H1 (cell line): ENCODE data around the gene IGF2BP3. TPM values are rescaled to one million over a fixed set of nuclear protein-coding genes. Genes with fewer than 3 reads are reported as not detected.

Experiments
- ASH2L ChIP-seq: fragments of 200-600, 300-600 bp; sonication (generic); IDR thresholded peaks from one replicate; pipeline ENCODE4 v1.7.1; 2017; ENCODE audit warnings: low read length
- CBX5 ChIP-seq: fragments of 300-800, 300-1000 bp; sonication (generic); IDR thresholded peaks from 2 replicates; pipeline ENCODE4 v1.7.1; 2016; ENCODE audit warnings: antibody characterized with exemption, low read length, low read depth
- CHD2 ChIP-seq: IDR thresholded peaks from 2 replicates; pipeline ENCODE4 v1.6.1; 2012; ENCODE audit warnings: low read length, improper control_type of control experiment
- EZH2 ChIP-seq: fragments of 200-600 bp; sonication (generic); IDR thresholded peaks from 2 replicates; pipeline ENCODE4 v1.7.1; 2012; ENCODE audit warnings: low read depth, mild to moderate bottlenecking, moderate library complexity, low read length, inconsistent platforms; ENCODE audit not compliant: severe bottlenecking
- KDM4A ChIP-seq: IDR thresholded peaks from one replicate; pipeline ENCODE4 v1.7.1; 2012; ENCODE audit warnings: low read depth, mild to moderate bottlenecking, moderate library complexity, low read length, inconsistent platforms; ENCODE audit not compliant: severe bottlenecking
- RAD21 ChIP-seq, 2 experiments: IDR thresholded peaks in 1 of 2; conservative IDR thresholded peaks in 1 of 2; 2 replicates each; pipeline ENCODE4 v1.6.1; 2011; ENCODE audit warnings: low read depth in 2 of 2, low read length in 2 of 2, improper control_type of control experiment in 1 of 2, inconsistent platforms in 1 of 2, mild to moderate bottlenecking in 1 of 2, moderate library complexity in 1 of 2
- RBBP5 ChIP-seq: IDR thresholded peaks from 2 replicates; pipeline ENCODE4 v1.7.1; 2012; ENCODE audit warnings: low read depth, mild to moderate bottlenecking, inconsistent platforms, low read length, moderate library complexity, borderline replicate concordance
- SAP30 ChIP-seq: fragments of 300-600 bp; sonication (generic); IDR thresholded peaks from 2 replicates; pipeline ENCODE4 v1.7.1; 2012; ENCODE audit warnings: low read length, moderate library complexity, mild to moderate bottlenecking, inconsistent platforms; ENCODE audit not compliant: insufficient read depth, insufficient replicate concordance
- SP2 ChIP-seq: IDR thresholded peaks from 2 replicates; pipeline ENCODE4 v1.6.1; 2012; ENCODE audit warnings: mild to moderate bottlenecking, low read length, inconsistent platforms
- SRF ChIP-seq: IDR thresholded peaks from 2 replicates; pipeline ENCODE4 v1.6.1; 2011; ENCODE audit warnings: mild to moderate bottlenecking, low read depth, low read length, moderate library complexity
- TAF7 ChIP-seq: optimal IDR thresholded peaks from 2 replicates; pipeline ENCODE3; 2011; ENCODE audit warnings: low read depth, mild to moderate bottlenecking, inconsistent platforms, low read length, moderate library complexity, borderline replicate concordance
- TCF12 ChIP-seq: IDR thresholded peaks from 2 replicates; pipeline ENCODE4 v1.6.1; 2011; ENCODE audit warnings: low read depth, mild to moderate bottlenecking, low read length
- TEAD4 ChIP-seq: IDR thresholded peaks from 2 replicates; pipeline ENCODE4 v1.6.1; 2012; ENCODE audit warnings: low read depth, low read length, inconsistent platforms, mixed read lengths
- YY1 ChIP-seq: IDR thresholded peaks from 2 replicates; pipeline ENCODE4 v1.6.1; 2011; ENCODE audit warnings: low read depth, mild to moderate bottlenecking, low read length
- polyA plus RNA-seq, 7 experiments: library from polyadenylated mRNA; depleted of rRNA in 3 of 7; stranded (reverse) in 5 of 7; unstranded in 2 of 7; fragments of >200 nt in 5 of 7; fragments of 200-250 nt in 2 of 7; gene quantifications; 1 replicate in 5 of 7; 2 replicates in 1 of 7; 4 replicates in 1 of 7; pipeline versions ENCODE4 v1.2.1 to v1.2.3, GENCODE V29; 2011 to 2013; ENCODE audit warnings: missing spikeins in 2 of 7, mixed read lengths in 2 of 7
- total RNA-seq: library from RNA; stranded (reverse); fragmentation: NEBNext Ultra II Directional; extraction: Animal tissue kit (Norgen Biotek cat#: 25700); gene quantifications from 2 replicates; pipeline ENCODE4 v1.2.1, GENCODE V29; 2021
- TF ChIP-seq, protein P1 (sequence below): IDR thresholded peaks from 2 replicates; pipeline ENCODE4 v1.6.1; 2011; ENCODE audit warnings: low read length, improper control_type of control experiment

IGF2BP3 gene
- total and polyA plus RNA-seq, 2 of the 8 experiments (the other 6 are each of a cell fraction or from before 2014, with no cell fraction given): 66.3 to 193 TPM

DNA sequence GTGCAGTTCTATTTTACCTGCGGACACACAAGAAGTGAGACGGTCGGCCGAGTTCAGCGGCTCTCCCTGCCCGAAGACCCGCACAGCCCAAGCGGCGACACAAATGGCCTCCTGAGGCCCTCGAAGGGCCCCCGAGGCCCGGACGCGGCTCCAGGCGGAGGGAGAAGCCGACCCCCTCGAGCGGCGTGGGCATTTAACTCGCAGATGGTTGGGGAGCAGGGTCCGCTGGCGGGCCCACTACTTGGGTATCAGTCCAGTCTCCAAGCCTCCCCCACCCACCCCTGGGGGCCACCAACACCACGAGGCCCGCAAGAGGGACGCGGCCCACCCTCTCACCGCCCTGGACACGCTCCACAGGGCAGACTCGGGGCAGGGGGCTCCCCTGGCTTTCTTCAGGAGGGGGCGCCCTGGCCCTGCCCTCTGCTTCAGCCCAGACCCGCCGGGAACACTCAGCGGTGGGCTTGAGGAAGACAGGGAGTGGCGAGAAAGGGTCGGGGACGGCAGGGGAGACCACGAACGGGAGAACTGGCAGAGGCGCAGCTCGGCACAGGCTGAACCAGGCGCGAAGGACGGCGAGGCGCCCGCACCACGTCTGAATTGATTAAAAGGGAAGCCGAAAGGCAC is 1.7 kb downstream of the IGF2BP3 start (continued):
- TF ChIP-seq CHD2: no peak
- no peak for TF ChIP-seq TCF12
- no peak for TF ChIP-seq EZH2
- peak; percentile 13 for TF ChIP-seq ASH2L
- TF ChIP-seq TAF7: no peak
- TF ChIP-seq KDM4A: no peak
- no peak for TF ChIP-seq CBX5
- no peak for TF ChIP-seq TEAD4
- TF ChIP-seq, protein P1, sequence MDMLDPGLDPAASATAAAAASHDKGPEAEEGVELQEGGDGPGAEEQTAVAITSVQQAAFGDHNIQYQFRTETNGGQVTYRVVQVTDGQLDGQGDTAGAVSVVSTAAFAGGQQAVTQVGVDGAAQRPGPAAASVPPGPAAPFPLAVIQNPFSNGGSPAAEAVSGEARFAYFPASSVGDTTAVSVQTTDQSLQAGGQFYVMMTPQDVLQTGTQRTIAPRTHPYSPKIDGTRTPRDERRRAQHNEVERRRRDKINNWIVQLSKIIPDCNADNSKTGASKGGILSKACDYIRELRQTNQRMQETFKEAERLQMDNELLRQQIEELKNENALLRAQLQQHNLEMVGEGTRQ: no peak
- TF ChIP-seq SP2: no peak
- 0 out of 2 replicates have a peak, but pooled peaks have one; percentile 10 for TF ChIP-seq RBBP5
- TF ChIP-seq RAD21 (IDR thresholded peaks at IDR 0.05 in 1 of 2, conservative IDR thresholded peaks at IDR 0.05 in 1 of 2; ENCODE audit: low read depth in 2 of 2, low read length in 2 of 2): peak in 1 of 2 experiments; percentile 17; a peak in 2 of 4 replicates
- TF ChIP-seq SAP30: no peak
- TF ChIP-seq YY1: no peak
- no peak for TF ChIP-seq SRF
